HepG2 (cell line): ENCODE results near the gene RAD52. TPM values are rescaled to one million over a fixed set of nuclear protein-coding genes. Genes with fewer than 3 reads are reported as not detected.

Experiments
- ATAC-seq: fragments of 200-7000 bp; cut with Tn5 transposase; 3 replicates; pipeline ENCODE4 v1.9.1; 2020; ENCODE audit warnings: mild to moderate bottlenecking, moderate library complexity
- BruUV-seq: library from RNA; stranded (reverse); fragments of 400-500 nt; replicated peaks from 2 replicates; lab custom pipeline; 2021; lab: Mats Ljungman, UMichigan
- CTCF ChIA-PET: fragments of 300-600 bp; formaldehyde crosslinking; extraction: SDS; loops from one replicate; lab custom pipeline; 2021; ENCODE audit warnings: low total read pairs, inconsistent platforms, low intra/inter-chr PET ratio; lab: Yijun Ruan, JAX
- POLR2A ChIA-PET: fragments of 350-600 bp; sonication (Branson Sonifier 250); formaldehyde crosslinking; loops from one replicate; lab custom pipeline; 2020; ENCODE audit warnings: antibody characterized with exemption, inconsistent platforms; lab: Yijun Ruan, JAX
- DNase-seq: peaks from one replicate; pipeline ENCODE4 v3.0.0-alpha.2; 2015; ENCODE audit warnings: low spot score
- FAIRE-seq: peaks from 3 replicates; lab custom pipeline; 2011; peaks lifted over from hg19 to GRCh38; lab: Jason Lieb, UNC
- H2AFZ ChIP-seq: one replicate; pipeline ENCODE4 v1.6.1; 2011; ENCODE audit warnings: low read length, inconsistent platforms
- H3K27ac ChIP-seq: fragments of 300-600 bp; 3 replicates; pipeline ENCODE4 v1.8.0; 2011; ENCODE audit warnings: mixed run types, mild to moderate bottlenecking, mixed read lengths, low read length, inconsistent platforms; ENCODE audit not compliant: insufficient read depth; ENCODE audit errors: extremely low read length
- H3K27me3 ChIP-seq, 2 experiments: fragments of 200-600 bp in 1 of 2; 2 replicates in 1 of 2; 3 replicates in 1 of 2; pipeline versions ENCODE4 v1.6.0 to v1.8.0; 2011; ENCODE audit warnings: low read length in 2 of 2, mild to moderate bottlenecking in 2 of 2, moderate library complexity in 2 of 2, inconsistent platforms in 1 of 2; ENCODE audit not compliant: insufficient read depth in 2 of 2, control insufficient read depth in 1 of 2
- H3K36me3 ChIP-seq, 2 experiments: fragments of 200-600 bp in 1 of 2; replicated peaks in 1 of 2; 2 replicates in 1 of 2; 3 replicates in 1 of 2; pipeline versions ENCODE4 v1.5.1 to v1.8.0; 2011; ENCODE audit warnings: low read length in 2 of 2, inconsistent platforms in 1 of 2; ENCODE audit not compliant: insufficient read depth in 2 of 2, control insufficient read depth in 1 of 2
- H3K4me1 ChIP-seq: 2 replicates; pipeline ENCODE4 v1.5.1; 2012; ENCODE audit warnings: low read length, inconsistent platforms; ENCODE audit not compliant: insufficient read depth
- H3K4me2 ChIP-seq: 2 replicates; pipeline ENCODE4 v1.6.0; 2011; ENCODE audit warnings: low read depth, low read length, inconsistent platforms
- H3K4me3 ChIP-seq, 3 experiments: fragments of 200-600 bp in 1 of 3; sonication (generic), shearing (Covaris generic) in 1 of 3; replicated peaks in 1 of 3; 2 replicates each; pipeline ENCODE4 v1.5.1; 2011 to 2016; ENCODE audit warnings: low read length in 3 of 3, inconsistent platforms in 2 of 3, low read depth in 2 of 3, mild to moderate bottlenecking in 2 of 3, control low read depth in 1 of 3, mixed read lengths in 1 of 3; ENCODE audit not compliant: insufficient read depth in 1 of 3
- H3K79me2 ChIP-seq: one replicate; pipeline ENCODE4 v1.6.1; 2011; ENCODE audit warnings: low read length, inconsistent platforms; ENCODE audit not compliant: insufficient read depth
- H3K9ac ChIP-seq: 2 replicates; pipeline ENCODE4 v1.6.0; 2011; ENCODE audit warnings: mild to moderate bottlenecking, low read depth, low read length, inconsistent platforms; ENCODE audit not compliant: insufficient read depth
- H3K9me3 ChIP-seq: 2 replicates; pipeline ENCODE4 v1.5.1; 2012; ENCODE audit warnings: mild to moderate bottlenecking, low read length
- H4K20me1 ChIP-seq: 2 replicates; pipeline ENCODE4 v1.6.0; 2011; ENCODE audit warnings: inconsistent platforms, mild to moderate bottlenecking, low read length, moderate library complexity; ENCODE audit not compliant: insufficient read depth
- CREB3 ChIP-seq: sonication (generic); formaldehyde crosslinking; IDR thresholded peaks from 2 replicates; pipeline ENCODE4 v1.5.0; 2020; ENCODE audit warnings: missing genetic modification reagents
- MZF1 ChIP-seq: sonication (generic); formaldehyde crosslinking; IDR thresholded peaks from 2 replicates; pipeline ENCODE4 v1.8.1; 2023; ENCODE audit warnings: mild to moderate bottlenecking, missing genetic modification reagents, borderline replicate concordance
- NCOA5 ChIP-seq: sonication (generic); formaldehyde crosslinking; IDR thresholded peaks from 2 replicates; pipeline ENCODE4 v1.4.0; 2020; ENCODE audit warnings: missing genetic modification reagents
- PREB ChIP-seq: sonication (generic); formaldehyde crosslinking; IDR thresholded peaks from 2 replicates; pipeline ENCODE4 v1.4.0; 2020; ENCODE audit warnings: missing genetic modification reagents
- RARG ChIP-seq: sonication (generic); formaldehyde crosslinking; IDR thresholded peaks from 2 replicates; pipeline ENCODE4 v1.4.0; 2020; ENCODE audit warnings: low read depth, mild to moderate bottlenecking, missing genetic modification reagents
- SMAD1 ChIP-seq: sonication (generic); formaldehyde crosslinking; IDR thresholded peaks from 2 replicates; pipeline ENCODE4 v1.4.0; 2020; ENCODE audit warnings: missing genetic modification reagents, low read depth, mild to moderate bottlenecking, borderline replicate concordance
- SMAD9 ChIP-seq: sonication (generic); formaldehyde crosslinking; IDR thresholded peaks from 2 replicates; pipeline ENCODE4 v1.5.1; 2020; ENCODE audit warnings: mild to moderate bottlenecking, missing genetic modification reagents
- ZNF652 ChIP-seq: IDR thresholded peaks from 2 replicates; pipeline ENCODE4 v1.6.1; 2016; ENCODE audit warnings: low read depth, borderline replicate concordance
- WGBS: methylation state at CpG from one replicate; pipeline ENCODE4 v1.1.6; 2017; ENCODE audit warnings: low lambda C conversion rate; 5-methylcytosine and 5-hydroxymethylcytosine counted together
- in situ Hi-C: cut with HindIII; loops from 2 replicates; pipeline ENCODE4 v1.10.0; 2017; ENCODE audit warnings: low pct_unique_long_range_greater_than_20kb; ENCODE audit not compliant: extremely low pct_ligation_motif_present
- intact Hi-C: fragments of 100-400 bp; cut with micrococcal nuclease; formaldehyde crosslinking; loops from one replicate; pipeline ENCODE4 v1.10.0; 2022; ENCODE audit not compliant: unreplicated experiment
- polyA plus RNA-seq, 8 experiments: library from polyadenylated mRNA; depleted of rRNA in 3 of 8; stranded (reverse) in 7 of 8; unstranded in 1 of 8; fragments of >200 nt; fragmentation: Illumina TruSeq in 4 of 8; extraction: Trizol in 4 of 8; gene quantifications; 2 replicates each; pipeline versions ENCODE4 v1.2.1 to v1.2.3, GENCODE V29; 2011 to 2016; ENCODE audit warnings: low read depth in 4 of 8, missing spikeins in 1 of 8, mixed read lengths in 1 of 8; ENCODE audit not compliant: insufficient read depth in 1 of 8
- total RNA-seq, 5 experiments: library from RNA; depleted of rRNA; stranded (reverse); fragments of >200 nt; fragmentation: Illumina TruSeq; extraction: Trizol; gene quantifications; 2 replicates each; pipeline ENCODE4 v1.2.3, GENCODE V29; 2016; ENCODE audit warnings: low read depth in 1 of 5

Gene RAD52
- total and polyA plus RNA-seq, 2 of the 13 experiments (the other 11 are each of a cell fraction or from before 2014, with no cell fraction given) = 14.3 to 19.9 TPM

DNA sequence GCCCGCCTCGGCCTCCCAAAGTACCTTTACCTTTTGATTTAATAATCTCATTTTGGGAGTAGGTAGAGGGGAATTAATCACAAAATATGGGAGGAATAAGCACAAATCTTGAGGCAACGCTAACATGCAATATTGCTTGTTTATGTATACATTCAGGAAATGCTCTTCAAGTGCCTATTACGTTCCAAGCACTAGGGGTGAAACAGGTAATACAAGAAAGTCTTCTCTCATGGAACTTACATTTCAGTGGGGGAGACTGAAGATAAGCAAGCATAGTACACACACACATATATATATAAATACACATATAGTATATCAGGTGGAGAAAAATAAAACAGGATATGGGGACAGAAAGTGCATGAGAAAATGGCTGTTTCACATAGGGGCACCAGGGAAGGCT, 22.5 kb upstream of the RAD52 start (continued):
- TF ChIP-seq SMAD9 (no peak), ZNF652 (no peak), RARG (no peak)
- TF ChIP-seq, all 625 proteins: peak for 0

DNA sequence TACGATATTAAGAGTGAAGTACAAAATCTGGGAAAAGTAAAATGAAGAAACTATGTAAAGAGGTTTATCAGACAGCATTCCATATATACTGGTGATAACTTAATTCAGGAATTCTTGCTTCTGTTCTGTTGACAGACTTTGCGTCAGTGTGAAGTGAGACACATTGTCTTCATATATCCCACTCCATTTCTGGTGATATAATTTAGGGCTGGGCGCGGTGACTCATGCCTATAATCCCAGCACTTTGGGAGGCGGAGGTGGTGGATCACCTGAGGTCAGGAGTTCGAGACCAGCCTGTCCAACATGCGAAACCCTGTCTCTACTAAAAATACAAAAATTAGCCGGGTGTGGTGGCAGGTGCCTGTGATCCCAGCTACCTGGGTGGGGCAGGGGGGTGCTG, 20.3 kb upstream of the RAD52 start:
- Histone ChIP-seq H3K4me1 (no peaks in the 10 kb centered on the region), H2AFZ (no peak overlapping the region), H3K9ac (no peak overlapping the region), H3K27ac (no peak overlapping the region), H3K9me3 (no peaks in the 10 kb centered on the region)
- WGBS = 75% methylated on average over 8 of the region's 8 CpGs
- intact Hi-C loops = no loop called here
- DNase-seq (no peak), ATAC-seq (no peak)
- POLR2A ChIA-PET = no interaction called here
- no TSS peak for BruUV-seq
- TF ChIP-seq CREB3 (CRISPR knock-in tag) (no peak), PREB (CRISPR knock-in tag) (no peak), SMAD1 (no peak), MZF1 (CRISPR knock-in tag) (no peak), NCOA5 (CRISPR knock-in tag) (no peak)
- TF ChIP-seq, all 625 proteins: peak for 0
- Histone ChIP-seq H3K4me3 (no peak overlapping the region), H3K27me3 (no peaks in the 10 kb centered on the region), H3K36me3 (no peaks in the 10 kb centered on the region), H4K20me1 (no peaks in the 10 kb centered on the region), H3K4me2 (no peak overlapping the region), H3K79me2 (no peaks in the 10 kb centered on the region)
- in situ Hi-C loops = no loop called here
- no peak for FAIRE-seq
- CTCF ChIA-PET = no interaction called here
